NT2/D1 (cell line): ENCODE results near the gene MYO15B.
"Not testable (repeated sequence)": the region's sequence is repeated elsewhere in the genome, so short reads cannot be mapped to it uniquely, and the experiment has no call there.

Source experiments
- DNase-seq: peaks from one replicate; pipeline ENCODE4 v3.0.0-alpha.2; 2011; ENCODE audit warnings: low read depth, low spot score
- H3K27me3 ChIP-seq: 2 replicates; pipeline ENCODE4 v1.6.0; 2011; ENCODE audit warnings: mild to moderate bottlenecking; ENCODE audit not compliant: insufficient read length, insufficient read depth
- H3K36me3 ChIP-seq: 2 replicates; pipeline ENCODE4 v1.6.1; 2011; ENCODE audit warnings: mild to moderate bottlenecking, low read length, mixed read lengths; ENCODE audit not compliant: insufficient read depth, insufficient read length
- H3K4me1 ChIP-seq: 2 replicates; pipeline ENCODE4 v1.5.1; 2011; ENCODE audit not compliant: insufficient read depth, insufficient read length
- H3K4me3 ChIP-seq: 2 replicates; pipeline ENCODE4 v1.5.1; 2011; ENCODE audit warnings: low read depth; ENCODE audit not compliant: insufficient read length
- H3K9ac ChIP-seq: 2 replicates; pipeline ENCODE4 v1.6.0; 2011; ENCODE audit warnings: low read depth; ENCODE audit not compliant: insufficient read length
- H3K9me3 ChIP-seq: 2 replicates; pipeline ENCODE4 v1.5.1; 2011; ENCODE audit warnings: mild to moderate bottlenecking, low read length; ENCODE audit not compliant: insufficient read depth
- SUZ12 ChIP-seq: IDR thresholded peaks from 2 replicates; pipeline ENCODE4 v1.6.1; 2011; ENCODE audit not compliant: insufficient read length, insufficient read depth; ENCODE audit errors: extremely low read depth
- YY1 ChIP-seq: IDR thresholded peaks from 2 replicates; pipeline ENCODE4 v1.6.1; 2011; ENCODE audit not compliant: insufficient read length, insufficient read depth
- ZNF274 ChIP-seq: IDR thresholded peaks from 2 replicates; pipeline ENCODE4 v1.6.1; 2011; ENCODE audit warnings: mild to moderate bottlenecking, low read depth, low read length

MYO15B gene

GRCh38 chr17:75589012-75589918 is 1.7 kb downstream of the MYO15B start:
- TF ChIP-seq YY1 = no peak
- Histone ChIP-seq H3K9ac (peak overlapping the region; percentile 83), H3K27me3 (peaks cover 3% of the 10 kb centered on the region), H3K36me3 (no peaks in the 10 kb centered on the region), H3K4me1 (peaks cover 4% of the 10 kb centered on the region), H3K4me3 (peak overlapping the region; percentile 55), H3K9me3 (peaks cover 25% of the 10 kb centered on the region)
- DNase-seq = peak; percentile 75

- peak overlapping the region; percentile 79 for H3K9ac ChIP-seq
- H3K27me3 ChIP-seq = peaks cover 3% of the 10 kb centered on the region
- peak overlapping the region; percentile 45 for H3K4me3 ChIP-seq
- H3K36me3 ChIP-seq = no peaks in the 10 kb centered on the region
- TF ChIP-seq YY1 (no peak), ZNF274 (no peak), SUZ12 (no peak)
- H3K9me3 ChIP-seq = peaks cover 25% of the 10 kb centered on the region
- no peak for DNase-seq
- peaks cover 4% of the 10 kb centered on the region for H3K4me1 ChIP-seq
These were observed 2.3 kb downstream of the MYO15B start for GRCh38 chr17:75589919-75590303.

GRCh38 chr17:75590314-75590761 is 2.7 kb downstream of the MYO15B start:
- Histone ChIP-seq H3K4me3 (no peak overlapping the region), H3K9me3 (peaks cover 23% of the 10 kb centered on the region), H3K36me3 (no peaks in the 10 kb centered on the region), H3K27me3 (peaks cover 3% of the 10 kb centered on the region), H3K9ac (no peak overlapping the region), H3K4me1 (peaks cover 4% of the 10 kb centered on the region)
- no peak for DNase-seq
- TF ChIP-seq ZNF274 (no peak), YY1 (no peak), SUZ12 (no peak)

DNA sequence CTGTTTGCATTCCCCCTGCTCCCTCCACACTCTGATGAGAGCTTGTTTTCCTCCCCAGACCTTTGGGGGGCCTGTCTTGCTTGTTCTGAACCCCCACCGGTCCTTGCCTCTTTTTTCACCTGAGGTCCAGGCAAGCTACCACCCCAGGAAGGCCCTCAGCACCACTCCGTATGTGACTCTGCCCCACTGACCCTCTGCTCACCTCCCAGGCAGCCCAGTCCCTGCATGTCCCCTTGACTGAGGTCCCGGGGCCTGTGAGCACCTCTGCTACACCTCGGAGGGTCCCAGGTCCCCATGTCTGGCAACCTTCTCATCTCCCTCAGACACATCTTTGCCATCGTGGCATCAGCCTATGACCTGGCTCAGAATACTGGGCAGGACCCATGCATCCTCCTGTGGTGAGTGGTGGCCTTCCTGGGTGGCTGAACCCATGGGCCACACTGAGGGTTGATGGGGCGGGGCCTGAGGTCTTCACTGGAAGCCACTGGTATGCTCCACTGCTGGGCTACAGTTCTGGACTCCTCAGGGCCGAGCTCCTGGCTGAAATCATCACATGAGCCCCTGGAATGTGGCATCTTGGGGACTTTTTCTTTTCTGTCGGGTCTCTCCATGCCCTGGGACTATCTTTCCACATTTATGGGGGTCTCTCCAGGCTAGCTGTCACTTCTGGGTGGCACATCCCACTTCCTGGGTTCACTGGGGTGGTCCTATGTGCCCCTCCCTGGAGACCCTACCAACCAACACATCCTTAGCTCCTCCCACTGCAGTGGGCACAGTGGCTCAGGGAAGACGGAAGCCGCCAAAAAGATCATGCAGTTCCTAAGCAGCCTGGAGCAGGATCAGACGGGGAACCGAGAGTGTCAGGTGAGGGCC is 3.5 kb downstream of the MYO15B start:
- Histone ChIP-seq H3K9ac (no peak overlapping the region), H3K4me3 (no peak overlapping the region), H3K4me1 (peaks cover 5% of the 10 kb centered on the region), H3K36me3 (no peaks in the 10 kb centered on the region), H3K27me3 (peaks cover 3% of the 10 kb centered on the region), H3K9me3 (peaks cover 17% of the 10 kb centered on the region)
- no peak for TF ChIP-seq YY1
- no peak for TF ChIP-seq ZNF274
- no peak for TF ChIP-seq SUZ12
- DNase-seq = no peak

DNA sequence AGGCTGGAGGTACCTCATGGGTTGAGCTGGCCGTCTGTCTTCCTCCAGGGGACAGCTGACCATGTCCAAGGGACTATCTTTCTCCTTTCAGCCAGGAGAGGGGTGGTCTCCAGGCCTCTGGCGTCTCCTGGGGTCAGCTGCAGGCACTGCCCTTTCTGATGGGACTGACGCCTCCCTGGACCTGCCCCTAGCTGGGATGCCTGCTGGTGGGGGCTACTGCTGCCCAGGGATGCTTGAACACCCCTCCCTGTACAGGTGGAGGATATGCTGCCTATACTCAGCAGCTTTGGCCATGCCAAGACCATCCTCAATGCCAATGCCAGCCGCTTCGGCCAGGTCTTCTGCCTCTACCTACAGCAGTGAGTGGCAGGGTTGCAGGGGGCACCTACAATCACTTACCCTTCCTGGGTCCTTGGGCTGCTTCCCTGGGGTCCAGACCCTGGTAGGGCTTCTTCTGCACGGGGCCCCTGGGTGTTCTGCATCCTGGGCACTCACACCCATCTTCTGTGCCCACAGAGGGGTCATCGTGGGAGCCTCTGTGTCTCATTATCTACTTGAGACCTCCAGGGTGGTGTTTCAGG is 4.2 kb downstream of the MYO15B start:
- Histone ChIP-seq H3K27me3 (peaks cover 3% of the 10 kb centered on the region), H3K4me1 (peaks cover 8% of the 10 kb centered on the region), H3K4me3 (no peak overlapping the region), H3K9ac (no peak overlapping the region), H3K9me3 (peaks cover 12% of the 10 kb centered on the region; the same call in 1 of the 2 replicates), H3K36me3 (no peaks in the 10 kb centered on the region)
- TF ChIP-seq ZNF274 (no peak), YY1 (no peak), SUZ12 (no peak)
- no peak for DNase-seq

- Histone ChIP-seq H3K4me1 (peaks cover 8% of the 10 kb centered on the region), H3K9me3 (peaks cover 8% of the 10 kb centered on the region; the same call in 1 of the 2 replicates), H3K9ac (no peak overlapping the region), H3K4me3 (no peak overlapping the region), H3K27me3 (peaks cover under 1% of the 10 kb centered on the region), H3K36me3 (no peaks in the 10 kb centered on the region)
- no peak for DNase-seq
- TF ChIP-seq YY1 (no peak), ZNF274 (no peak), SUZ12 (no peak)
These were observed 4.9 kb downstream of the MYO15B start for GRCh38 chr17:75592348-75593020.

GRCh38 chr17:75593430-75593829 is 5.8 kb downstream of the MYO15B start:
- not testable (repeated sequence) for H3K4me3 ChIP-seq, H3K9ac ChIP-seq, DNase-seq, H3K27me3 ChIP-seq, H3K9me3 ChIP-seq, H3K36me3 ChIP-seq, H3K4me1 ChIP-seq
